H54 (cell line): ENCODE data around the gene ASXL1.

ENCODE experiments used
- DNase-seq: peaks from one replicate; pipeline ENCODE4 v3.0.0; 2011; ENCODE audit warnings: low spot score, mixed read lengths; ENCODE audit not compliant: insufficient read length
- FAIRE-seq: peaks from 3 replicates; lab custom pipeline; 2011; peaks lifted over from hg19 to GRCh38; lab: Jason Lieb, UNC
- POLR2A ChIP-seq: IDR thresholded peaks from 2 replicates; pipeline ENCODE4 v1.6.1; 2011; ENCODE audit warnings: low read depth, mild to moderate bottlenecking, low read length

ASXL1 gene

GRCh38 chr20:32350421-32350820 lies 7.7 kb upstream of the ASXL1 start:
- DNase-seq (no peak), FAIRE-seq (no peak)
- TF ChIP-seq POLR2A = no peak

GRCh38 chr20:32352121-32352720 lies 5.9 kb upstream of the ASXL1 start:
- TF ChIP-seq POLR2A = no peak
- no peak for FAIRE-seq
- DNase-seq = no peak

GRCh38 chr20:32353848-32354496 lies 4.2 kb upstream of the ASXL1 start:
- DNase-seq (no peak), FAIRE-seq (no peak)
- TF ChIP-seq POLR2A = no peak

GRCh38 chr20:32354592-32355416 lies 3.3 kb upstream of the ASXL1 start:
- DNase-seq (peak; percentile 28), FAIRE-seq (peak; percentile 65)
- TF ChIP-seq POLR2A = no peak

GRCh38 chr20:32355417-32355841 lies 2.7 kb upstream of the ASXL1 start:
- TF ChIP-seq POLR2A = no peak
- no peak for FAIRE-seq
- DNase-seq = no peak

GRCh38 chr20:32355907-32356621 lies 2.1 kb upstream of the ASXL1 start:
- FAIRE-seq (peak; percentile 15), DNase-seq (peak; percentile 31)

GRCh38 chr20:32356622-32357374 lies 1.3 kb upstream of the ASXL1 start:
- FAIRE-seq (no peak), DNase-seq (no peak)

GRCh38 chr20:32357375-32357868 lies 709 bp upstream of the ASXL1 start:
- TF ChIP-seq POLR2A = no peak
- FAIRE-seq (no peak), DNase-seq (peak; percentile 35)

More at GRCh38 chr20:32356622-32357374, 1.3 kb upstream of the ASXL1 start:
- no peak for TF ChIP-seq POLR2A

GRCh38 chr20:32358632-32358882 lies 426 bp downstream of the ASXL1 start:
- DNase-seq (no peak), FAIRE-seq (no peak)
- TF ChIP-seq POLR2A = no peak

- DNase-seq (no peak), FAIRE-seq (no peak)
- TF ChIP-seq POLR2A = peak; percentile 86
Measured at GRCh38 chr20:32358883-32359632, 927 bp downstream of the ASXL1 start.

- no peak for TF ChIP-seq POLR2A
- DNase-seq (no peak), FAIRE-seq (no peak)
Measured at GRCh38 chr20:32359633-32360332, 1.7 kb downstream of the ASXL1 start.

GRCh38 chr20:32360333-32360634 lies 2.2 kb downstream of the ASXL1 start:
- TF ChIP-seq POLR2A = no peak
- FAIRE-seq (no peak), DNase-seq (no peak)
